Left kidney (tissue), 2 donors: ENCODE results near the gene ZNF438. TPM values are rescaled to one million over a fixed set of nuclear protein-coding genes. Genes with fewer than 3 reads are reported as not detected.

ENCODE experiments used
- DNase-seq: peaks from one replicate; pipeline ENCODE4 v3.0.0-alpha.2; 2013
- polyA plus RNA-seq: library from polyadenylated mRNA; unstranded; fragments of 120-200 nt; gene quantifications from one replicate; pipeline ENCODE4 v1.2.1, GENCODE V29; 2013; ENCODE audit not compliant: insufficient read length

Gene ZNF438
- polyA plus RNA-seq, 1 donor: 9.3 TPM

- DNase-seq: no peak
Observed at GRCh38 chr10:31017534-31018355, 13.9 kb downstream of the ZNF438 start.

GRCh38 chr10:31014161-31014875 is 17.3 kb downstream of the ZNF438 start:
- DNase-seq: no peak

GRCh38 chr10:31013331-31013730 is 18.3 kb downstream of the ZNF438 start:
- no peak for DNase-seq

GRCh38 chr10:31011665-31012022 is 20.0 kb downstream of the ZNF438 start:
- no peak for DNase-seq

GRCh38 chr10:31011017-31011664 is 20.5 kb downstream of the ZNF438 start:
- no peak for DNase-seq

- DNase-seq: no peak
Observed at GRCh38 chr10:31010062-31010461, 21.6 kb downstream of the ZNF438 start.

GRCh38 chr10:31005895-31006294 is 25.8 kb downstream of the ZNF438 start:
- DNase-seq: no peak

- DNase-seq: no peak
Observed at GRCh38 chr10:31004611-31005193, 27.0 kb downstream of the ZNF438 start.

- DNase-seq: no peak
Observed at GRCh38 chr10:31001740-31002139, 29.9 kb downstream of the ZNF438 start.

- no peak for DNase-seq
Observed at GRCh38 chr10:31000867-31001266, 30.8 kb downstream of the ZNF438 start.

- no peak for DNase-seq
Observed at GRCh38 chr10:31000071-31000782, 31.4 kb downstream of the ZNF438 start.

GRCh38 chr10:30999070-30999712 is 32.5 kb downstream of the ZNF438 start:
- DNase-seq: no peak

- DNase-seq: no peak
Observed at GRCh38 chr10:30997536-30998235, 34.0 kb downstream of the ZNF438 start.

- DNase-seq: no peak
Observed at GRCh38 chr10:30996481-30997005, 35.1 kb downstream of the ZNF438 start.

- DNase-seq: no peak
Observed at GRCh38 chr10:30995081-30995770, 36.4 kb downstream of the ZNF438 start.

- DNase-seq: no peak
Observed at GRCh38 chr10:30993155-30993554, 38.5 kb downstream of the ZNF438 start.

- DNase-seq: no peak
Observed at GRCh38 chr10:30992681-30993080, 39.0 kb downstream of the ZNF438 start.

- DNase-seq: no peak
Observed at GRCh38 chr10:30991647-30992011, 40.0 kb downstream of the ZNF438 start.

- no peak for DNase-seq
Observed at GRCh38 chr10:30990971-30991646, 40.6 kb downstream of the ZNF438 start.
